OCI-LY7 (cell line): Measurements from ENCODE around the gene UBE2M.
"Not testable (repeated sequence)": the region's sequence is repeated elsewhere in the genome, so short reads cannot be mapped to it uniquely, and the experiment has no call there.

Source experiments
- CTCF ChIP-seq: fragments of 200-600 bp; sonication (generic); conservative IDR thresholded peaks from 2 replicates; pipeline ENCODE4 v1.5.1; 2014; ENCODE audit warnings: mild to moderate bottlenecking, antibody characterized with exemption, low read length, moderate library complexity, mixed read lengths
- EZH2phosphoT487 ChIP-seq: fragments of 200-600 bp; sonication (generic); IDR thresholded peaks from 2 replicates; pipeline ENCODE4 v1.6.1; 2018; ENCODE audit warnings: low read depth, borderline replicate concordance, mild to moderate bottlenecking, mixed run types, antibody characterized with exemption, low read length, moderate library complexity, mixed read lengths

- not testable (repeated sequence) for TF ChIP-seq CTCF, EZH2phosphoT487
Observed at GRCh38 chr19:58507602-58508223, 50.7 kb downstream of the UBE2M start.
